ENCODE measurements around the gene SPP2. TPM values are rescaled to one million over a fixed set of nuclear protein-coding genes. Genes with fewer than 3 reads are reported as not detected.

Gene SPP2
- total RNA-seq, 1 experiment from 2014 or later, result not detected

DNA sequence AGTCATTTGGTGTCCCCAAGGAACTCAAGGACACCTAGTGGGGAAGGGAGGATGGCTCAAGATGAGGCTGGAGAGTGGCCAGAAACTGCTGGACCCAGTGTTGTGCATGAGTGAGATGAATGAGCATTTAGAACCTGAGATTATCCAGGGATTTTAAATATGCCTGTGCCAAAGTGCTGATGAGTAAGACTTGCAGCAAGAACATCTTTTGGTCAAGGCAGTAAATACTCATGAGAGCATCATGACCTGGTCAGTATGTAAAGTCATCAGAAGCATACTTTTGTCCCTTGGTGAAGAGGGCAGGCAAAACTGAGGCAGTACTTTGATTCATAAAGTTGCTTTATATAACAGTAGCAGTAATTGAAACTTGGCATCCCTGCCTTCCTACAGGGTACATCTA is 3.1 kb upstream of the SPP2 start:
- Histone ChIP-seq H3T11ph (ENCODE audit: low read length) (no peak overlapping the region), H3K4me2 (ENCODE audit: insufficient read depth, insufficient read length, low read length) (no peak overlapping the region), H2AFZ (ENCODE audit: low read length) (no peak overlapping the region), H2BK5ac (ENCODE audit: insufficient read length, low read length) (no peak overlapping the region), H3K56ac (ENCODE audit: insufficient read length, low read depth, low read length) (no peak overlapping the region), H3K9ac (ENCODE audit: extremely low read depth, insufficient read length, low read length) (no peak overlapping the region), H4K91ac (ENCODE audit: insufficient read length, low read depth, low read length) (no peak overlapping the region), H3K23ac (ENCODE audit: insufficient read length, low read depth, low read length) (no peak overlapping the region), H4K8ac (replicated peaks; ENCODE audit: insufficient read length, low read depth, low read length) (no peak overlapping the region), H2AK5ac (ENCODE audit: insufficient read length, low read length) (no peak overlapping the region), H3K4ac (ENCODE audit: low read depth, low read length) (no peak overlapping the region), H3K79me2 (ENCODE audit: insufficient read depth, low read length) (no peaks in the 10 kb centered on the region), H3K14ac (ENCODE audit: insufficient read depth, low read length) (no peak overlapping the region), H3K9me3 (ENCODE audit: control insufficient read depth, low read depth, low read length) (no peaks in the 10 kb centered on the region), H3K27ac (ENCODE audit: insufficient read length, low read depth, low read length) (no peak overlapping the region), H2BK12ac (ENCODE audit: insufficient read length, low read depth, low read length) (no peak overlapping the region), H4K5ac (ENCODE audit: insufficient read length, low read depth, low read length) (no peak overlapping the region), H2BK120ac (ENCODE audit: low read depth, low read length, poor library complexity, severe bottlenecking) (no peak overlapping the region), H2BK15ac (ENCODE audit: low read depth, low read length) (no peak overlapping the region), H3K18ac (ENCODE audit: insufficient read length, low read depth, low read length) (no peak overlapping the region), H4K20me1 (ENCODE audit: control insufficient read depth, insufficient read depth, insufficient read length) (no peaks in the 10 kb centered on the region), H3K23me2 (ENCODE audit: insufficient read length, low read depth, low read length, poor library complexity, severe bottlenecking) (no peaks in the 10 kb centered on the region), H3K27me3 (ENCODE audit: insufficient read depth, low read length) (no peaks in the 10 kb centered on the region), H3K79me1 (ENCODE audit: insufficient read depth, low read depth, low read length, poor library complexity, severe bottlenecking) (no peaks in the 10 kb centered on the region), H3K4me1 (ENCODE audit: insufficient read depth, low read length) (no peaks in the 10 kb centered on the region; the same call in 1 of the 2 replicates), H2BK20ac (ENCODE audit: low read depth, low read length, poor library complexity, severe bottlenecking) (no peak overlapping the region)
- no peak for DNase-seq
- Mint-ChIP-seq H3K4me1 (peaks cover 3 to 8% of the 10 kb centered on the region in 2 experiments), H3K4me3 (no peak overlapping the region), H3K9me3 (no peaks in the 10 kb centered on the region), H3K27ac (no peak overlapping the region), H3K36me3 (ENCODE audit: insufficient read depth in 1 of 3, low read depth in 3 of 3) (no peaks in the 10 kb centered on the region), H3K27me3 (ENCODE audit: low read depth) (peaks cover 17% of the 10 kb centered on the region)
- TF ChIP-seq, protein P1, sequence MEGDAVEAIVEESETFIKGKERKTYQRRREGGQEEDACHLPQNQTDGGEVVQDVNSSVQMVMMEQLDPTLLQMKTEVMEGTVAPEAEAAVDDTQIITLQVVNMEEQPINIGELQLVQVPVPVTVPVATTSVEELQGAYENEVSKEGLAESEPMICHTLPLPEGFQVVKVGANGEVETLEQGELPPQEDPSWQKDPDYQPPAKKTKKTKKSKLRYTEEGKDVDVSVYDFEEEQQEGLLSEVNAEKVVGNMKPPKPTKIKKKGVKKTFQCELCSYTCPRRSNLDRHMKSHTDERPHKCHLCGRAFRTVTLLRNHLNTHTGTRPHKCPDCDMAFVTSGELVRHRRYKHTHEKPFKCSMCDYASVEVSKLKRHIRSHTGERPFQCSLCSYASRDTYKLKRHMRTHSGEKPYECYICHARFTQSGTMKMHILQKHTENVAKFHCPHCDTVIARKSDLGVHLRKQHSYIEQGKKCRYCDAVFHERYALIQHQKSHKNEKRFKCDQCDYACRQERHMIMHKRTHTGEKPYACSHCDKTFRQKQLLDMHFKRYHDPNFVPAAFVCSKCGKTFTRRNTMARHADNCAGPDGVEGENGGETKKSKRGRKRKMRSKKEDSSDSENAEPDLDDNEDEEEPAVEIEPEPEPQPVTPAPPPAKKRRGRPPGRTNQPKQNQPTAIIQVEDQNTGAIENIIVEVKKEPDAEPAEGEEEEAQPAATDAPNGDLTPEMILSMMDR (conservative IDR thresholded peaks at IDR 0.05), result no peak

Data from H9 (cell line).